ENCODE measurements around the gene DENND1B.

DNA sequence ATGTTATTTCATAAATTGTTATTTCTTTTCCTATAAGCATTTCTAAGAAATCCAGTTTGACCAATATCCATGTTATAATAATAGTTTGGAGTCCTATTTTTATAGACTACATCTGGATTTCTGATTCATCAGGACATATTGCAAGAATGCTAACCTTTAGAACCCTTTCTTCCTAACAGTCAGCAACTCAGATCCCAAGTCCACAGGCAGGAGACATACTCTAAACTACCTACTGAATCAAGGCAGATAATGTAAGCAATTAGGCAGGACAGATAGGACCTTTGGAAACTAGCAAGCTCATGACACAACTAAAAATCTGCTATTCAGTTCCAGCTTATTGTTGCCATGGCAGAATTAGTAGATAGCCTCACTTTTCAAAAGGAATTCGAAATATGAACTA is 104.1 kb downstream of the DENND1B start:
- no peak for TF ChIP-seq RFX5 (IDR thresholded peaks at IDR 0.05; ENCODE audit: low read length)
- no peak for TF ChIP-seq CTCF (IDR thresholded peaks at IDR 0.05)
- no peak for TF ChIP-seq TCF12 (IDR thresholded peaks at IDR 0.05)
- no peak for TF ChIP-seq REST (IDR thresholded peaks at IDR 0.05; ENCODE audit: low read depth, low read length)
- no peak for TF ChIP-seq FOXM1 (IDR thresholded peaks at IDR 0.05; ENCODE audit: low read depth)
- TF ChIP-seq POLR2AphosphoS5 (IDR thresholded peaks at IDR 0.05; ENCODE audit: low read depth, low read length), result no peak
